Keratinocyte (primary cell): ENCODE data around the gene ABCG4. TPM values are rescaled to one million over a fixed set of nuclear protein-coding genes. Genes with fewer than 3 reads are reported as not detected.
A peak's percentile ranks its signal among the peaks of the same experiment; 100 is the strongest.

Experiments
- DNase-seq: peaks from one replicate; pipeline ENCODE4 v3.0.0-alpha.2; 2011; ENCODE audit warnings: low read depth, missing footprints, low spot score
- FAIRE-seq: peaks from 2 replicates; lab custom pipeline; 2011; peaks lifted over from hg19 to GRCh38; lab: Jason Lieb, UNC
- H2AFZ ChIP-seq: 2 replicates; pipeline ENCODE4 v1.6.0; 2012; ENCODE audit warnings: low read length, control low read depth, inconsistent platforms; ENCODE audit not compliant: control insufficient read depth
- H3K27ac ChIP-seq: 2 replicates; pipeline ENCODE4 v1.5.1; 2011; ENCODE audit warnings: low read length; ENCODE audit not compliant: control insufficient read depth, insufficient read depth
- H3K27me3 ChIP-seq: 3 replicates; pipeline ENCODE4 v1.6.0; 2011; ENCODE audit warnings: low read length; ENCODE audit not compliant: control insufficient read depth, insufficient read depth; ENCODE audit errors: extremely low read depth
- H3K36me3 ChIP-seq, 2 experiments: 2 replicates in 1 of 2; 3 replicates in 1 of 2; pipeline ENCODE4 v1.5.1; 2011; ENCODE audit warnings: low read length in 2 of 2, mild to moderate bottlenecking in 1 of 2; ENCODE audit not compliant: control insufficient read depth in 2 of 2, insufficient read depth in 2 of 2; ENCODE audit errors: extremely low read depth in 1 of 2
- H3K4me1 ChIP-seq: 3 replicates; pipeline ENCODE4 v1.5.1; 2011; ENCODE audit warnings: low read length; ENCODE audit not compliant: control insufficient read depth, insufficient read depth; ENCODE audit errors: extremely low read depth
- H3K4me2 ChIP-seq: 3 replicates; pipeline ENCODE4 v1.6.0; 2011; ENCODE audit warnings: low read depth, low read length; ENCODE audit not compliant: control insufficient read depth, insufficient read depth; ENCODE audit errors: extremely low read depth
- H3K4me3 ChIP-seq, 3 experiments: fragments of 200-600 bp in 1 of 3; sonication (generic) in 1 of 3; 2 replicates in 2 of 3; 3 replicates in 1 of 3; pipeline ENCODE4 v1.5.1; 2011 to 2016; ENCODE audit warnings: low read length in 3 of 3, mild to moderate bottlenecking in 3 of 3, control low read depth in 2 of 3, inconsistent platforms in 1 of 3, low read depth in 1 of 3, mixed read lengths in 1 of 3, mixed run types in 1 of 3, moderate library complexity in 1 of 3; ENCODE audit not compliant: control insufficient read depth in 2 of 3, insufficient read depth in 2 of 3; ENCODE audit errors: extremely low read depth in 1 of 3
- H3K79me2 ChIP-seq: 2 replicates; pipeline ENCODE4 v1.6.0; 2012; ENCODE audit warnings: low read length; ENCODE audit not compliant: control insufficient read depth, insufficient read depth
- H3K9ac ChIP-seq: 3 replicates; pipeline ENCODE4 v1.6.0; 2011; ENCODE audit warnings: low read length; ENCODE audit not compliant: control insufficient read depth, insufficient read depth; ENCODE audit errors: extremely low read depth
- H3K9me1 ChIP-seq: 3 replicates; pipeline ENCODE4 v1.6.0; 2011; ENCODE audit warnings: low read length; ENCODE audit not compliant: control insufficient read depth, insufficient read depth; ENCODE audit errors: extremely low read depth
- H3K9me3 ChIP-seq: 2 replicates; pipeline ENCODE4 v1.5.1; 2012; ENCODE audit warnings: low read depth, low read length; ENCODE audit not compliant: control insufficient read depth
- H4K20me1 ChIP-seq: 3 replicates; pipeline ENCODE4 v1.6.0; 2011; ENCODE audit warnings: low read length; ENCODE audit not compliant: control insufficient read depth, insufficient read depth; ENCODE audit errors: extremely low read depth
- CTCF ChIP-seq, 3 experiments: IDR thresholded peaks in 1 of 3; conservative IDR thresholded peaks in 1 of 3; optimal IDR thresholded peaks in 1 of 3; 2 replicates in 2 of 3; 3 replicates in 1 of 3; pipeline versions ENCODE3 to v1.5.1; 2011; ENCODE audit warnings: low read length in 3 of 3, mild to moderate bottlenecking in 3 of 3, moderate library complexity in 2 of 3, control low read depth in 1 of 3, inconsistent platforms in 1 of 3; ENCODE audit not compliant: insufficient read depth in 2 of 3; ENCODE audit errors: extremely low read depth in 1 of 3
- EZH2 ChIP-seq: IDR thresholded peaks from one replicate; pipeline ENCODE4 v1.6.1; 2012; ENCODE audit warnings: inconsistent platforms, mild to moderate bottlenecking, low read length, moderate library complexity
- dilution Hi-C: fragments of 300-500 bp; cut with MboI; formaldehyde crosslinking; loops from one replicate; pipeline ENCODE4 v1.7.0; 2020; ENCODE audit warnings: low sequenced_read_pairs; ENCODE audit not compliant: extremely low pct_ligation_motif_present
- polyA plus RNA-seq, 5 experiments: library from polyadenylated mRNA; depleted of rRNA in 3 of 5; stranded (reverse) in 3 of 5; stranded (forward) in 1 of 5; unstranded in 1 of 5; fragments of >200 nt; gene quantifications; 1 replicate in 1 of 5; 2 replicates in 3 of 5; 3 replicates in 1 of 5; pipeline versions ENCODE4 v1.2.1 to v1.2.3, GENCODE V29; 2011 to 2012; ENCODE audit warnings: missing spikeins in 2 of 5, low read depth in 1 of 5, low replicate concordance in 1 of 5

Gene ABCG4
- polyA plus RNA-seq, 1 donor (not counting 4 experiments of a cell fraction or from before 2014, with no cell fraction given) = 0.14 TPM

GRCh38 chr11:119207415-119207960 lies 58.6 kb downstream of the ABCG4 start:
- H3K4me1 ChIP-seq = peaks cover 18% of the 10 kb centered on the region
- no peak for DNase-seq

GRCh38 chr11:119209186-119209585 lies 60.3 kb downstream of the ABCG4 start:
- Histone ChIP-seq H3K9me3 (no peaks in the 10 kb centered on the region), H4K20me1 (peaks cover 2% of the 10 kb centered on the region), H2AFZ (no peak overlapping the region), H3K4me1 (peaks cover 18% of the 10 kb centered on the region), H3K9ac (no peak overlapping the region), H3K4me3 (no peak overlapping the region), H3K4me2 (no peak overlapping the region), H3K79me2 (peaks cover 75% of the 10 kb centered on the region), H3K27ac (no peak overlapping the region), H3K27me3 (no peaks in the 10 kb centered on the region), H3K36me3 (no peaks in the 10 kb centered on the region), H3K9me1 (peaks cover 2% of the 10 kb centered on the region)
- no peak for TF ChIP-seq EZH2
- no peak for TF ChIP-seq CTCF (optimal IDR thresholded peaks at IDR 0.05 in 1 of 3, IDR thresholded peaks at IDR 0.05 in 1 of 3, conservative IDR thresholded peaks at IDR 0.05 in 1 of 3; ENCODE audit: extremely low read depth in 1 of 3, insufficient read depth in 2 of 3, low read length in 3 of 3)
- FAIRE-seq = no peak
- no peak for DNase-seq
- dilution Hi-C loops = no loop called here

More at GRCh38 chr11:119207415-119207960, 58.6 kb downstream of the ABCG4 start:
- no peak for TF ChIP-seq EZH2
- no peak for TF ChIP-seq CTCF (optimal IDR thresholded peaks at IDR 0.05 in 1 of 3, IDR thresholded peaks at IDR 0.05 in 1 of 3, conservative IDR thresholded peaks at IDR 0.05 in 1 of 3; ENCODE audit: extremely low read depth in 1 of 3, insufficient read depth in 2 of 3, low read length in 3 of 3)
- Histone ChIP-seq H3K4me3 (peak overlapping the region; percentile 95 to 99 (median 97)), H3K9me1 (peaks cover 2% of the 10 kb centered on the region), H3K9me3 (no peaks in the 10 kb centered on the region), H2AFZ (no peak overlapping the region), H3K27me3 (no peaks in the 10 kb centered on the region), H3K79me2 (peaks cover 59% of the 10 kb centered on the region), H3K4me2 (peak overlapping the region; percentile 81), H4K20me1 (peaks cover 2% of the 10 kb centered on the region), H3K9ac (peak overlapping the region; percentile 84), H3K27ac (no peak overlapping the region), H3K36me3 (no peaks in the 10 kb centered on the region)
- no peak for FAIRE-seq
- dilution Hi-C loops = no loop called here
